ENCODE measurements around the gene FIP1L1.

DNA sequence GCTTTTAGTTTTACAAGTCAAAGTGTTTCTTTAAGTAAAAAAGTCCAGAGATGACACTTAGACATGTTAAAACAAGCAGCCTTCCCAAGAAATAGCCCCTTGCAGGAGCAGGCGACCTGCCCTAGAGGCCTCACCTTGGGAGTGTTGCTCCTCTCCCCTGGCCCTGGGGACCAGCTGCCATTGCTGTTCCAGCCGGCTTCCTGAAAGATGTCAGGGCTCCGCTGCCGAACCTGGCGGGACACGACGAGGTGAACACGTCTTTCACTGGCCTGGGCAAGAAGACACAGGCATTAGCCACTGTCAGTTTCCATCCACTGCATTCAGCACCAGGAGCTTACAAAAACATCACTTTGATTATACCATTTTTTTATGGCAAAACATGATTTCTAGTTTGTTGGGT is 104.1 kb downstream of the FIP1L1 start:
- TF ChIP-seq, protein P1, sequence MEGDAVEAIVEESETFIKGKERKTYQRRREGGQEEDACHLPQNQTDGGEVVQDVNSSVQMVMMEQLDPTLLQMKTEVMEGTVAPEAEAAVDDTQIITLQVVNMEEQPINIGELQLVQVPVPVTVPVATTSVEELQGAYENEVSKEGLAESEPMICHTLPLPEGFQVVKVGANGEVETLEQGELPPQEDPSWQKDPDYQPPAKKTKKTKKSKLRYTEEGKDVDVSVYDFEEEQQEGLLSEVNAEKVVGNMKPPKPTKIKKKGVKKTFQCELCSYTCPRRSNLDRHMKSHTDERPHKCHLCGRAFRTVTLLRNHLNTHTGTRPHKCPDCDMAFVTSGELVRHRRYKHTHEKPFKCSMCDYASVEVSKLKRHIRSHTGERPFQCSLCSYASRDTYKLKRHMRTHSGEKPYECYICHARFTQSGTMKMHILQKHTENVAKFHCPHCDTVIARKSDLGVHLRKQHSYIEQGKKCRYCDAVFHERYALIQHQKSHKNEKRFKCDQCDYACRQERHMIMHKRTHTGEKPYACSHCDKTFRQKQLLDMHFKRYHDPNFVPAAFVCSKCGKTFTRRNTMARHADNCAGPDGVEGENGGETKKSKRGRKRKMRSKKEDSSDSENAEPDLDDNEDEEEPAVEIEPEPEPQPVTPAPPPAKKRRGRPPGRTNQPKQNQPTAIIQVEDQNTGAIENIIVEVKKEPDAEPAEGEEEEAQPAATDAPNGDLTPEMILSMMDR (IDR thresholded peaks at IDR 0.05 in 8 of 11, conservative IDR thresholded peaks at IDR 0.05 in 3 of 11) = no peak
- TF ChIP-seq POLR2A (IDR thresholded peaks at IDR 0.05) = no peak
